ENCODE results near the gene BCL2L14. TPM values are rescaled to one million over a fixed set of nuclear protein-coding genes. Genes with fewer than 3 reads are reported as not detected.
"Not testable (repeated sequence)": the region's sequence is repeated elsewhere in the genome, so short reads cannot be mapped to it uniquely, and the experiment has no call there.

Gene BCL2L14
- total and polyA plus RNA-seq, 12 donors, result 0.49 TPM; not detected in 11

DNA sequence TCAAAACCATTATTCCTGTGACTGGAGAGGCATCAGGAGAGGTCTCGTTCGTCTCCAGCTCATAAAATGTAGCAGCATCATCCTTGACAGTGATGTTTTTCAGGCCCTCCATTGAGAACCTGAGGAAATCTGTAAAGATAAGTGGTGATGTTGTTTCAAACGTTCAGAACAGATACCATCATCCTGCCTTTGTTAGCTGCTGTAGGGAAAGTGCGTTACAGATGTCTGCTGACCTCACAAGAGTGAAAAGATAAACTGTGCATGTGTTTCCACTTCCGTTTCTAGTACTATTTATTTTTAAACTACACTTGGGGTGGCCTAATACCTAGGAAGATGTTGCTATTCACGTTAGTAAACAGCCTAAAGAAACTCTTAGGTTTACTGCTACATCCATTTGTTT, 28.4 kb downstream of the BCL2L14 start:
- DNase-seq (no peak), ATAC-seq (peak in 6 of 8 donors; percentile 34 to 86 (median 62))
- Histone ChIP-seq H3K36me3 (peaks cover 0 to 5% (median 0%) of the 10 kb centered on the region in 9 donors), H3K9me3 (no peaks in the 10 kb centered on the region), H3K4me1 (peaks cover 0 to 22% (median 3%) of the 10 kb centered on the region in 9 donors), H3K4me3 (no peak overlapping the region), H3K27me3 (no peaks in the 10 kb centered on the region), H3K27ac (peak overlapping the region in 1 of 10 donors; percentile 45)
- 29 to 34% methylated on average over 6 of the region's 6 CpGs for WGBS, 2 donors
- intact Hi-C loops (cut with DNase I), result no loop called here
- TF ChIP-seq, protein P1, sequence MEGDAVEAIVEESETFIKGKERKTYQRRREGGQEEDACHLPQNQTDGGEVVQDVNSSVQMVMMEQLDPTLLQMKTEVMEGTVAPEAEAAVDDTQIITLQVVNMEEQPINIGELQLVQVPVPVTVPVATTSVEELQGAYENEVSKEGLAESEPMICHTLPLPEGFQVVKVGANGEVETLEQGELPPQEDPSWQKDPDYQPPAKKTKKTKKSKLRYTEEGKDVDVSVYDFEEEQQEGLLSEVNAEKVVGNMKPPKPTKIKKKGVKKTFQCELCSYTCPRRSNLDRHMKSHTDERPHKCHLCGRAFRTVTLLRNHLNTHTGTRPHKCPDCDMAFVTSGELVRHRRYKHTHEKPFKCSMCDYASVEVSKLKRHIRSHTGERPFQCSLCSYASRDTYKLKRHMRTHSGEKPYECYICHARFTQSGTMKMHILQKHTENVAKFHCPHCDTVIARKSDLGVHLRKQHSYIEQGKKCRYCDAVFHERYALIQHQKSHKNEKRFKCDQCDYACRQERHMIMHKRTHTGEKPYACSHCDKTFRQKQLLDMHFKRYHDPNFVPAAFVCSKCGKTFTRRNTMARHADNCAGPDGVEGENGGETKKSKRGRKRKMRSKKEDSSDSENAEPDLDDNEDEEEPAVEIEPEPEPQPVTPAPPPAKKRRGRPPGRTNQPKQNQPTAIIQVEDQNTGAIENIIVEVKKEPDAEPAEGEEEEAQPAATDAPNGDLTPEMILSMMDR (IDR thresholded peaks at IDR 0.05), result no peak

DNA sequence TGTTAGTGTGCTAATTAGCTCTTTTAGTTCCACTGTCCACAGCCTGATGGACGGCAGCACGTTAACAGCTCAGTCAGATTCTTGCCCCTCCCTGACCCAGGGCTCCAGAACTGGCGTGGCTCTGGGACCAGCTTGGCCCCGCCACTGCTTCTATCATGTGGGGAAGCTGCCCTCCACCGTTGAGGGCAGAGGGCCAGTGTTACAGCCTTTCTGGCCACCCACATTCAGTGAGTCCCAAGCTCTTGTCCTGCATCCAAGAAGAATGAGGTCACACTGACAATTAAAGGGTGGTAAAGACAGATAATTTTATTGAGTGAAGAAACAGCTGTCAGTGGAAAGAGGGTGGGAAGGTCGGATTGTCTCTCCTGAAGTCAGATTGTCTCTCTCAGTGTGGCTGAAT, 36.9 kb downstream of the BCL2L14 start:
- Histone ChIP-seq H3K9me3 (peaks cover 0 to 28% (median 21%) of the 10 kb centered on the region in 11 donors), H3K27ac (no peak overlapping the region), H3K4me1 (no peaks in the 10 kb centered on the region), H3K4me3 (no peak overlapping the region), H3K27me3 (no peaks in the 10 kb centered on the region), H3K36me3 (peaks cover 0 to 8% (median 0%) of the 10 kb centered on the region in 9 donors)
- WGBS, 2 donors, result 65 to 69% methylated on average over 6 of the region's 6 CpGs
- intact Hi-C loops (cut with DNase I), result no loop called here
- TF ChIP-seq, protein P1 (IDR thresholded peaks at IDR 0.05), result no peak
- ATAC-seq (peak in 1 of 8 donors; percentile 61), DNase-seq (no peak)

DNA sequence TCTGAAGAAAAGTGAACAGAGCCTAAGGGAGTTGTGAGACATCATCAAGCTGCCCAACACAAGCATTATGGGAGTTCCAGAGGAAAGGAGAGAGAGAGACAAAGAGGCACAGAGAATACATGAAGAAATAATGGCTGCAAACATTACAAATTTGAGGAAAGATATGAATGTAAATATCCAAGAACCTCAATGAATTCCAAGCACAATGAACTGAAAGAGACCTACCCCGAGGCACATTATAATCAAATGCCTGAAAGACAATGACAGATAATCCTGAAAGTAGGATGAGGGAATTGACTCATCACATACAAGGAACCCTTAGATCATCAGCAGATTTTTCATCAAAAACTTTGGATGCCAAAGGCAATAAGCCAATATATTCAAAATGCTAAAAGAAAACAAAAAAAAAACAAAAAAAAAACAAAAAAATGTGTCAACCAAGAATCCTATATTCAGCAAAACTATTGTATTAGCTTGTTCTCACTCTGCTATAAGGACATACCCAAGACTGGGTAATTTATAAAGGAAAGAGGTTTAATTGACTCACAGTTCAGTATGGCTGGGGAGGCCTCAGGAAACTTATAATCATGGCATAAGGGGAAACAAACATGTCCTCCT, 37.8 kb downstream of the BCL2L14 start:
- WGBS, 2 donors, result 97 to 100% methylated on average over 1 of the region's 1 CpG
- no peaks in the 10 kb centered on the region for H3K4me1 ChIP-seq
- intact Hi-C loops (cut with DNase I), result no loop called here
- DNase-seq (no peak), ATAC-seq (no peak)
- H3K27me3 ChIP-seq, result no peaks in the 10 kb centered on the region
- TF ChIP-seq, protein P1 (IDR thresholded peaks at IDR 0.05), result no peak
- H3K4me3 ChIP-seq, result no peak overlapping the region
- peaks cover 0 to 28% (median 21%) of the 10 kb centered on the region in 11 donors for H3K9me3 ChIP-seq
- H3K27ac ChIP-seq, result no peak overlapping the region
- peaks cover 0 to 8% (median 0%) of the 10 kb centered on the region in 9 donors for H3K36me3 ChIP-seq

DNA sequence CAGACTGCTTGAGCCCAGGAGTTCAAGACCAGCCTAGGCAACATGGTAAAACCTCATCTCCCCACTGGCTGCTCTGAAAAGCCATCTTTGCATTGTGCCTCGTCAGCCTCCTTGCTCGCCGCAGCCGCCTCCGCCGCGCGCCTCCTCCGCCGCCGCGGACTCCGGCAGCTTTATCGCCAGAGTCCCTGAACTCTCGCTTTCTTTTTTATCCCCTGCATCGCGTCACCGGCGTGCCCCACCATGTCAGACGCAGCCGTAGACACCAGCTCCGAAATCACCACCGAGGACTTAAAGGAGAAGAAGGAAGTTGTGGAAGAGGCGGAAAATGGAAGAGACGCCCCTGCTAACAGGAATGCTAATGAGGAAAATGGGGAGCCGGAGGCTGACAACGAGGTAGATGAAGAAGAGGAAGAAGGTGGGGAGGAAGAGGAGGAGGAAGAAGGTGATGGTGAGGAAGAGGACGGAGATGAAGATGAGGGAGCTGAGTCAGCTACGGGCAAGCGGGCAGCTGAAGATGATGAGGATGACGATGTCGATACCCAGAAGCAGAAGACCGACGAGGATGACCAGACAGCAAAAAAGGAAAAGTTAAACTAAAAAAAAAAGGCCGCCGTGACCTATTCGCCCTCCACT, 40.3 kb downstream of the BCL2L14 start:
- peak overlapping the region in 3 of 10 donors; percentile 3 to 38 (median 24) for H3K4me3 ChIP-seq
- ATAC-seq; DNase-seq; H3K27me3 ChIP-seq; intact Hi-C loops (cut with DNase I); H3K4me1 ChIP-seq: not testable (repeated sequence)
- 83 to 93% methylated on average over 31 to 37 of the region's 37 CpGs for WGBS, 2 donors
- peaks cover 0 to 28% (median 21%) of the 10 kb centered on the region in 11 donors for H3K9me3 ChIP-seq
- H3K27ac ChIP-seq, result peak overlapping the region in 1 of 10 donors; percentile 51
- H3K36me3 ChIP-seq, result peaks cover 0 to 11% (median 0%) of the 10 kb centered on the region in 9 donors

DNA sequence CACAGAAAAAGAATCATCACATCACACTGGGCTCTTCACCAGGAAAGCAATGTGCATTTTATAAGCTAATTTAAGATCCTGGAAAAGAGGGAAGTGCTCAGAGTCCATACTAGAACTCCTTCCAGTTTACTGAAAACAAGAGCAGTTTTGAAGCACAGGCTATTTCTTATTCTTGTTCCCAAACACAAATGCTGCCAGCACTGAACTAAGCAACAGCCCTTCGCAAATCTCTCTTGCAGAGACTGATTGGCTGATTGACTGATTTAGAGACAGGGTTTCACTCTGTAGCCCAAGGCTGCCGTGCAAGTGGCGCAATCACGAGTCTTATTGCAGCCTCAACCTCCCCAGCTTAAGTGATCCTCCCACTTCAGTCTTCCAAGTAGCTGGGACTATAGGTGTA, 44.8 kb downstream of the BCL2L14 start:
- no peak for ATAC-seq

More for the DNA sequence above, 44.8 kb downstream of the BCL2L14 start:
- H3K4me3 ChIP-seq, result no peak overlapping the region
- H3K36me3 ChIP-seq, result peaks cover 0 to 30% (median 6%) of the 10 kb centered on the region in 9 donors
- WGBS, 2 donors, result 90 to 93% methylated on average over 4 of the region's 4 CpGs
- DNase-seq, result no peak
- H3K9me3 ChIP-seq, result no peaks in the 10 kb centered on the region
- no peaks in the 10 kb centered on the region for H3K27me3 ChIP-seq
- intact Hi-C loops (cut with DNase I), result no loop called here
- H3K4me1 ChIP-seq, result no peaks in the 10 kb centered on the region
- no peak overlapping the region for H3K27ac ChIP-seq
- TF ChIP-seq, protein P1 (IDR thresholded peaks at IDR 0.05), result no peak
